Measurements from ENCODE around the gene PHF10. TPM values are rescaled to one million over a fixed set of nuclear protein-coding genes. Genes with fewer than 3 reads are reported as not detected.
A peak's percentile ranks its signal among the peaks of the same experiment; 100 is the strongest.

Gene PHF10
- total RNA-seq, 6 experiments from 2014 or later: 14.4 to 20.4 (median 18.7) TPM

DNA sequence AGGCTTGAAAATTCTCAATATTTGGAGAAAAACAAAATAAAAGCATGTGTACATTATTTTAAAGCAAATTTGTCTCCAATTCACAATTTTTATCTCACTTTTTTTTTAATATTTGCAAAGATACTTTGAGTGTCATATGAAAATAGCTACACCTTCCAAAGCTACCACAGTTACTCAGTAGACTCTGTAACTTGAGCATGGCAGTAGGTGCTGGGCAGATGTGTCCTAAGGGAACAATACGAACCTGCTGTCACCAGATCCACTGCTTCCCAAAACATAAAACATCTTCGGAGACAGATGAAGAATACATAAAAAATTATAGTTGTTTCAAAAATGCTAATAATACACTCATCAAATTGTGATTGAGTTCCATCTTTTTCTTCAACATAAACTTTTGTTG is 33.0 kb downstream of the PHF10 start:
- Mint-ChIP-seq H3K36me3 (ENCODE audit: low read depth) (peaks cover 66% of the 10 kb centered on the region), H3K9me3 (peaks cover 14% of the 10 kb centered on the region; the same call in 1 of the 2 replicates), H3K27ac (no peak overlapping the region), H3K27me3 (ENCODE audit: insufficient read depth) (no peaks in the 10 kb centered on the region), H3K4me3 (no peak overlapping the region), H3K4me1 (ENCODE audit: low read depth) (peaks cover 25% of the 10 kb centered on the region)
- TF ChIP-seq CTCF (IDR thresholded peaks at IDR 0.05): no peak
- no peak for DNase-seq

DNA sequence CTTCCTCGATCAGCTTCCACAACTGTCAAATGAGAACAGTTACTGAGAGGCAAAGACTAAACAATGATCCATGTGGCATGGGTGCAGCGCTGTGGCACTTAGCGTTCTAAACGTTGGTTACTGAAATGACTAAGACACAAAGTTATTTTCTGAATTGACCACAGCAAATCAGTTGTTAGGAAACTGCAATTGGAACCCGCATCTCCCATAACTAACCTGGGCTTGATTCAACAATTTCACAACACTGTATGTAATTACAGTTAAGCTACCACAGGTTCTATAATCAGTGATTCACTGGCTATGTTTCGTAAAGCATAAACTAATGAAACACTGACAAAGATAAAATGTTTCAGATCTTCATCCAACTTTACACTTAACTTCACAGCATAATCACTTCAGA is 35.0 kb downstream of the PHF10 start:
- Mint-ChIP-seq H3K9me3 (peaks cover 19% of the 10 kb centered on the region), H3K4me3 (peak overlapping the region; percentile 46; the same call in 1 of the 2 replicates), H3K27me3 (ENCODE audit: insufficient read depth) (no peaks in the 10 kb centered on the region), H3K36me3 (ENCODE audit: low read depth) (peaks cover 70% of the 10 kb centered on the region), H3K27ac (peak overlapping the region; percentile 86), H3K4me1 (ENCODE audit: low read depth) (peaks cover 25% of the 10 kb centered on the region)
- no peak for TF ChIP-seq CTCF (IDR thresholded peaks at IDR 0.05)
- DNase-seq: peak; percentile 60

- peaks cover 19% of the 10 kb centered on the region for H3K4me1 Mint-ChIP-seq (ENCODE audit: low read depth)
- H3K9me3 Mint-ChIP-seq: peaks cover 21% of the 10 kb centered on the region
- no peaks in the 10 kb centered on the region for H3K27me3 Mint-ChIP-seq (ENCODE audit: insufficient read depth)
- H3K36me3 Mint-ChIP-seq (ENCODE audit: low read depth): peaks cover 78% of the 10 kb centered on the region
- TF ChIP-seq CTCF (IDR thresholded peaks at IDR 0.05): no peak
- H3K4me3 Mint-ChIP-seq: no peak overlapping the region
- DNase-seq: no peak
- no peak overlapping the region for H3K27ac Mint-ChIP-seq
Measured at GRCh38 chr6:169685860-169686259, 38.4 kb downstream of the PHF10 start.

DNA sequence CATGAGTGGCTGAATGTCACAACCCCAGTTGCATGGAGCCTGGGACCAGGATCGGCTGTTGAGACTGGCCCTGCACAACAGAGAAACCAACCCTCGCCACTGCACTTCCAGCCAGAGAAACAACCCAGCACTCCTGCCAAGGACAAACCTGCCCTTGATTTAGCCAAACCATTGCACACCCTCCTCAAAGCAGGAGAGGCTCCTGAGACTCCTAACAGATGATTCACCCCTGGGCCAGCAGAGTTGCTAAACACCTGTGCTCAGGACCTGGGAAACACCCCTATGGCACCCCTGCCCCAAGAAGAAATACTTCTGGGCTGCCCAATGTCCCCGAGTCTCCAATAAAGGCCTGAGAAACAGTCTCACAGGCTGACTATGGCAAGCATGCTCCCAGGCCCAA is 40.2 kb downstream of the PHF10 start:
- Mint-ChIP-seq H3K36me3 (ENCODE audit: low read depth) (peaks cover 76% of the 10 kb centered on the region), H3K4me3 (no peak overlapping the region)
- DNase-seq: no peak

GRCh38 chr6:169678342-169678741 is 46.0 kb downstream of the PHF10 start:
- H3K27me3 Mint-ChIP-seq (ENCODE audit: insufficient read depth): peaks cover 2% of the 10 kb centered on the region; the same call in 1 of the 2 replicates
- no peak for TF ChIP-seq CTCF (IDR thresholded peaks at IDR 0.05)

More for the DNA sequence above, 40.2 kb downstream of the PHF10 start:
- TF ChIP-seq CTCF (IDR thresholded peaks at IDR 0.05): no peak
- H3K27me3 Mint-ChIP-seq (ENCODE audit: insufficient read depth): no peaks in the 10 kb centered on the region
- peaks cover 21% of the 10 kb centered on the region for H3K9me3 Mint-ChIP-seq
- H3K27ac Mint-ChIP-seq: no peak overlapping the region
- H3K4me1 Mint-ChIP-seq (ENCODE audit: low read depth): peaks cover 4% of the 10 kb centered on the region

More at GRCh38 chr6:169678342-169678741, 46.0 kb downstream of the PHF10 start:
- no peak for DNase-seq
- Mint-ChIP-seq H3K27ac (no peak overlapping the region), H3K9me3 (peaks cover 4% of the 10 kb centered on the region; the same call in 1 of the 2 replicates), H3K36me3 (ENCODE audit: low read depth) (peaks cover 43% of the 10 kb centered on the region), H3K4me1 (ENCODE audit: low read depth) (peaks cover 9% of the 10 kb centered on the region), H3K4me3 (no peak overlapping the region)
